ENCODE measurements around the gene MAPKAPK2.

MAPKAPK2 gene

GRCh38 chr1:206735553-206736031 is 50.9 kb downstream of the MAPKAPK2 start:
- TF ChIP-seq NFRKB (IDR thresholded peaks at IDR 0.05) (no peak), SP1 (IDR thresholded peaks at IDR 0.05) (no peak), BHLHE40 (IDR thresholded peaks at IDR 0.05; ENCODE audit: borderline replicate concordance) (no peak), FOXM1 (IDR thresholded peaks at IDR 0.05; ENCODE audit: borderline replicate concordance) (no peak), ELF4 (IDR thresholded peaks at IDR 0.05) (no peak), L3MBTL2 (conservative IDR thresholded peaks at IDR 0.05) (no peak), TARDBP (IDR thresholded peaks at IDR 0.05) (no peak), PKNOX1 (IDR thresholded peaks at IDR 0.05) (no peak), ZNF384 (IDR thresholded peaks at IDR 0.05) (no peak), CTBP1 (IDR thresholded peaks at IDR 0.05; ENCODE audit: borderline replicate concordance) (no peak), SUZ12 (IDR thresholded peaks at IDR 0.05) (no peak), FOXK2 (IDR thresholded peaks at IDR 0.05) (no peak), HDGF (IDR thresholded peaks at IDR 0.05; ENCODE audit: borderline replicate concordance) (no peak), LEF1 (IDR thresholded peaks at IDR 0.05; ENCODE audit: borderline replicate concordance) (no peak)
- CTCF ChIA-PET, result interaction anchor here (1.6 to 2.1 kb wide), 3 partner anchors 9 to 177 kb away, joined by 5 to 13 read pairs (median 7); no protein-coding TSS in a partner anchor
- POLR2A ChIA-PET, result no interaction called here
- no peak for DNase-seq (ENCODE audit: extremely low spot score)

- TF ChIP-seq BHLHE40 (IDR thresholded peaks at IDR 0.05; ENCODE audit: borderline replicate concordance) (no peak), ARNT (IDR thresholded peaks at IDR 0.05) (no peak), NFRKB (IDR thresholded peaks at IDR 0.05) (no peak), ZNF384 (IDR thresholded peaks at IDR 0.05) (no peak), SUZ12 (IDR thresholded peaks at IDR 0.05) (no peak), HDGF (IDR thresholded peaks at IDR 0.05; ENCODE audit: borderline replicate concordance) (no peak), FOXA1 (IDR thresholded peaks at IDR 0.05) (no peak), FOXK2 (IDR thresholded peaks at IDR 0.05) (no peak), ELF4 (IDR thresholded peaks at IDR 0.05) (no peak)
- no peak for DNase-seq (ENCODE audit: extremely low spot score)
- POLR2A ChIA-PET, result no interaction called here
- CTCF ChIA-PET, result interaction anchor here (0.6 kb wide), 1 partner anchor 1783 kb away, joined by 3 read pairs; no protein-coding TSS in a partner anchor
Observed at GRCh38 chr1:206736878-206737728, 52.4 kb downstream of the MAPKAPK2 start.

- POLR2A ChIA-PET, result no interaction called here
- TF ChIP-seq L3MBTL2 (conservative IDR thresholded peaks at IDR 0.05) (no peak), FOXK2 (IDR thresholded peaks at IDR 0.05) (no peak), PKNOX1 (IDR thresholded peaks at IDR 0.05) (no peak), TARDBP (IDR thresholded peaks at IDR 0.05) (no peak), NFRKB (IDR thresholded peaks at IDR 0.05) (no peak), CTBP1 (IDR thresholded peaks at IDR 0.05; ENCODE audit: borderline replicate concordance) (no peak), FOXA1 (IDR thresholded peaks at IDR 0.05) (no peak)
- CTCF ChIA-PET, result interaction anchor here (0.6 kb wide), 1 partner anchor 1783 kb away, joined by 3 read pairs; no protein-coding TSS in a partner anchor
- DNase-seq (ENCODE audit: extremely low spot score), result no peak
Observed at GRCh38 chr1:206737729-206738201, 53.1 kb downstream of the MAPKAPK2 start.

- ChIA-PET CTCF (no interaction called here), POLR2A (no interaction called here)
- TF ChIP-seq SP1 (IDR thresholded peaks at IDR 0.05), result no peak
- no peak for TF ChIP-seq SUZ12 (IDR thresholded peaks at IDR 0.05)
- TF ChIP-seq NFRKB (IDR thresholded peaks at IDR 0.05), result no peak
- TF ChIP-seq CTBP1 (IDR thresholded peaks at IDR 0.05; ENCODE audit: borderline replicate concordance), result no peak
- TF ChIP-seq FOXM1 (IDR thresholded peaks at IDR 0.05; ENCODE audit: borderline replicate concordance), result no peak
- no peak for TF ChIP-seq TARDBP (IDR thresholded peaks at IDR 0.05)
- TF ChIP-seq FOXA1 (IDR thresholded peaks at IDR 0.05), result no peak
- no peak for TF ChIP-seq LEF1 (IDR thresholded peaks at IDR 0.05; ENCODE audit: borderline replicate concordance)
- TF ChIP-seq FOXK2 (IDR thresholded peaks at IDR 0.05), result no peak
- no peak for TF ChIP-seq PKNOX1 (IDR thresholded peaks at IDR 0.05)
- TF ChIP-seq HDGF (IDR thresholded peaks at IDR 0.05; ENCODE audit: borderline replicate concordance), result no peak
- TF ChIP-seq ARNT (IDR thresholded peaks at IDR 0.05), result no peak
- TF ChIP-seq L3MBTL2 (conservative IDR thresholded peaks at IDR 0.05), result no peak
- no peak for TF ChIP-seq ZNF384 (IDR thresholded peaks at IDR 0.05)
- no peak for TF ChIP-seq ELF4 (IDR thresholded peaks at IDR 0.05)
- TF ChIP-seq BHLHE40 (IDR thresholded peaks at IDR 0.05; ENCODE audit: borderline replicate concordance), result no peak
- peak; percentile 49 for DNase-seq (ENCODE audit: extremely low spot score)
Observed at GRCh38 chr1:206738370-206739366, 54.0 kb downstream of the MAPKAPK2 start.

- POLR2A ChIA-PET, result no interaction called here
- CTCF ChIA-PET, result interaction anchor here (0.9 kb wide), 1 partner anchor 17 kb away, joined by 5 read pairs; no protein-coding TSS in a partner anchor
- DNase-seq (ENCODE audit: extremely low spot score), result no peak
- TF ChIP-seq ARNT (IDR thresholded peaks at IDR 0.05) (no peak), L3MBTL2 (conservative IDR thresholded peaks at IDR 0.05) (no peak), CTBP1 (IDR thresholded peaks at IDR 0.05; ENCODE audit: borderline replicate concordance) (no peak), TARDBP (IDR thresholded peaks at IDR 0.05) (no peak), ELF4 (IDR thresholded peaks at IDR 0.05) (no peak), BHLHE40 (IDR thresholded peaks at IDR 0.05; ENCODE audit: borderline replicate concordance) (no peak), SUZ12 (IDR thresholded peaks at IDR 0.05) (no peak), NFRKB (IDR thresholded peaks at IDR 0.05) (no peak), PKNOX1 (IDR thresholded peaks at IDR 0.05) (no peak), SP1 (IDR thresholded peaks at IDR 0.05) (no peak), ZNF384 (IDR thresholded peaks at IDR 0.05) (no peak)
Observed at GRCh38 chr1:206739411-206740076, 54.8 kb downstream of the MAPKAPK2 start.
